ENCODE results near the gene TMEM145.
A peak's percentile ranks its signal among the peaks of the same experiment; 100 is the strongest.

DNA sequence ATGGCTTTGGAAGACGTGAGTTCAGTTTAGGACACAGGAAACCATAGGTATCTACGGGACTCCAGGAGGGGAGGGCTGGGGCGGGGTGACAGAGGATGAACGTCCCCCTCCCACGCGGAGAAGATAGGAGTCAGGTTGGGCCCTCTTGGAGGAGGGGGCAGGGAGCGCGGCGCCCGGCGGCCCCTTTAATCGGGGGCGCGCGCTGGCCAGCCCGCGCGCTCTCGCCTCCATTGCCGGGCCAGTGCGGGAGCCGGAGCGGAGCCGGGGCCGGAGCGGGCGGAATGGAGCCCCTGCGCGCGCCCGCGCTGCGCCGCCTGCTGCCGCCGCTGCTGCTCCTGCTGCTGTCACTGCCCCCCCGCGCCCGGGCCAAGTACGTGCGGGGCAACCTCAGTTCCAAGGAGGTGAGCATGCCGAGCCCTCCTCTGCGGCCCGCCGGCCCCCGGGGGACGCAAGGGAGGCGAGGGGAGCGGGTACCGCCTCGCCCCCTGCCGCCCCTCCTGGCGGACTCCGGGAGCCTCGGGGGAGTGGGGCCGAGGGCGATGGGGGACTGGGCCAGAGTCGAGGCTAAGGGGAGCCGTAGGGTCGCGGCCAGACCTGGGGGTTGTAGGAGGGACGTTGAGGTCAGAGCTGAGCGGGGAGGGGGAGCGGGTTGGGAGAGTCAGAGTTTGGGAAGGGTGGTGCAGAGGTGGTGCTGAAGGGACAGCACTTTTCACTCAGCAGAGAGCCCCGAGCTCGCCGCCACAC lies at the start of gene TMEM145:
- TF ChIP-seq EZH2 (IDR thresholded peaks at IDR 0.05; ENCODE audit: low read length), result no peak
- TF ChIP-seq, protein P1, sequence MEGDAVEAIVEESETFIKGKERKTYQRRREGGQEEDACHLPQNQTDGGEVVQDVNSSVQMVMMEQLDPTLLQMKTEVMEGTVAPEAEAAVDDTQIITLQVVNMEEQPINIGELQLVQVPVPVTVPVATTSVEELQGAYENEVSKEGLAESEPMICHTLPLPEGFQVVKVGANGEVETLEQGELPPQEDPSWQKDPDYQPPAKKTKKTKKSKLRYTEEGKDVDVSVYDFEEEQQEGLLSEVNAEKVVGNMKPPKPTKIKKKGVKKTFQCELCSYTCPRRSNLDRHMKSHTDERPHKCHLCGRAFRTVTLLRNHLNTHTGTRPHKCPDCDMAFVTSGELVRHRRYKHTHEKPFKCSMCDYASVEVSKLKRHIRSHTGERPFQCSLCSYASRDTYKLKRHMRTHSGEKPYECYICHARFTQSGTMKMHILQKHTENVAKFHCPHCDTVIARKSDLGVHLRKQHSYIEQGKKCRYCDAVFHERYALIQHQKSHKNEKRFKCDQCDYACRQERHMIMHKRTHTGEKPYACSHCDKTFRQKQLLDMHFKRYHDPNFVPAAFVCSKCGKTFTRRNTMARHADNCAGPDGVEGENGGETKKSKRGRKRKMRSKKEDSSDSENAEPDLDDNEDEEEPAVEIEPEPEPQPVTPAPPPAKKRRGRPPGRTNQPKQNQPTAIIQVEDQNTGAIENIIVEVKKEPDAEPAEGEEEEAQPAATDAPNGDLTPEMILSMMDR (optimal IDR thresholded peaks at IDR 0.05 in 1 of 3, IDR thresholded peaks at IDR 0.05 in 1 of 3, conservative IDR thresholded peaks at IDR 0.05 in 1 of 3; ENCODE audit: extremely low read depth in 1 of 3, insufficient read depth in 2 of 3, low read length in 3 of 3), result peak in 1 of 3 experiments; percentile 34

All from keratinocyte (primary cell).